ENCODE results near the gene MYPOP.
A peak's percentile ranks its signal among the peaks of the same experiment; 100 is the strongest.
"Not testable (repeated sequence)": the region's sequence is repeated elsewhere in the genome, so short reads cannot be mapped to it uniquely, and the experiment has no call there.

Gene MYPOP

DNA sequence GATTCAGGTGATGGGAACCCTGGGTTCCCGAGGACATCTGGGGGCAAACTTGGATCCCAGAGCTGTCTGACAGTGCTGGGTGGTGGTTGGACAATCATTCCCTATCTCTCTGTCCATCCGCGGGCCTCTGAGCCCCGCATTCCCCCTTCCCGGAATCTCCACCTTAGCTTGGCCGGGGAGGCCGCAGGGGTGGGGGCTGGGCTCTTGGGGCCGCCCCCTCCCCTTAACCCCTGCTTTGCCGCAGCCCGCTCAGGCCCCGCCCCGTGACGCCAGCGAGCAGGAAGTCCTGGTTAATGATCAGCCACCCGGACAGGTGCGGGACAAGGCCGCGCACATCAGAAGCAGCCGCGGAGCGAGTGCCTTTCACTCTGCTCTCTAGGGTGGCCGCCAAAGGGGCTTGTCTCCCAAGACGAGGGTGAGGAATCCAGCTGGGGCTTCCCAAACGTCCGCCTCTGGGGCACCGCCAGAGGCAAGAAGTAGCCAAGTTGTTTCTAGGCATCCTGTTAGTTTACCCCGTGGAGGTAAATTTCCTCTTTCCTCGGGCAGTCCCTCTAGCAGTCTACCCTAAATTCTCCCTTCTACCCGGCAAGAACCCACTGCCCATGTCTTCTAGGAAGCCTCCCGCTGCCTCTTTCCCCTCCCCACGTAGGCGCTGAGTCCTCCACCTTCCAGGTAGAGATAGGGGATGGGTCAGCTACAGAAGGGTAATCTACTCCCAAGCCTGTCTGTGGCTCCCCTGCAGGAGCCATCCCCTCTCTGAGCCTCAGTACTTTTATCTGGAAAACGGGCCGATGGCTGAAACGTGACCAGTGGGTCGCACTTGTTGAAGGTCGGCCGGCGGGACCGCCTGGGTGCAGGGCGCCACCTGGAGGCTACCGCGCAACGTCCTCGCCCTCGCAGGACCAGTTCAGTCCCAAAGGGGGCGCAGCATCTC, 19.5 kb downstream of the MYPOP start:
- peak; percentile 93 for DNase-seq

- peak; percentile 93 for DNase-seq
These were observed 20.4 kb downstream of the MYPOP start for GRCh38 chr19:45881909-45882528.

- DNase-seq: peak; percentile 17
These were observed 21.1 kb downstream of the MYPOP start for GRCh38 chr19:45881082-45881908.

- no peak for DNase-seq
These were observed 22.4 kb downstream of the MYPOP start for GRCh38 chr19:45879971-45880370.

GRCh38 chr19:45879055-45879454, 23.4 kb downstream of the MYPOP start:
- DNase-seq: no peak

GRCh38 chr19:45878043-45878794, 24.2 kb downstream of the MYPOP start:
- no peak for DNase-seq

DNA sequence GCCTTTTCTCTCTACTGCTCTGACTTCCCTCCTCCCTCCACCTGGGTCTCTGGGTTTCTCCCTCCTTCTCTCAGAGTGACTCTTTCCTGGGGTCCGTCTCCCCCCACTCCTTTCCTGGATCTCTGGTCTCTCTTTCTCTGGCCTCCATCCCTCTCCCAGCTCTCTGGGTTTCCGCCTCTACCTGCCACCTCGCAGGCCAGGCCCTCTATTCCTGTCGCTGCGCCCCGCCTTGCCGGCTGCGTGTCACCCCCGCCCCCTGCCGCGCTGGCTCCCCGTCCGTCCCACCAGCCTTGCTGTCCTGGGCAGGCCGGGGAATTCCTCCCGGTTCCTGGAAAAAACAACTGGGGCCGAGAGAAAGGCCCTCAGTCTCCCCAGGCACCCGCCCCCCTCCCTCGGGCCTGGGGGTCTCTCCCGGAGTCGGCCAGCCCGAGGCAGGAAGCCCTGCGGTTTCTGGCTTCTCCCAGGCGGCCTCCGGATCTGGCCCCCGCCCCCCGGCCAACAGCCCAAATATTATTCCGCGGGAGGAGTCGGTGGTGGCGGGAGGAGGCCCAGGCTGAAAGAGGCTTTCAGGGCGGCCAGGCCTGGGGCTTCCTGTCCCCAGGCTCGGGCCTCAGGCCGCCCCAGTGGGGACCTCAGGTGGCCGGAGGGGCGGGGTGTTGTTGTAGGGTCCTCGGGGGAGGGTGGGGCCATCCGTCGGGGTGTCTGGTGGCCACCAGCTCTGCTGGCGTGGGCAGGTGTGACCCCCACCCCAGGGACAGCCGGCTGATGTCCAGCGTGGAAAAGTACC, 25.8 kb downstream of the MYPOP start:
- no peak for DNase-seq

DNA sequence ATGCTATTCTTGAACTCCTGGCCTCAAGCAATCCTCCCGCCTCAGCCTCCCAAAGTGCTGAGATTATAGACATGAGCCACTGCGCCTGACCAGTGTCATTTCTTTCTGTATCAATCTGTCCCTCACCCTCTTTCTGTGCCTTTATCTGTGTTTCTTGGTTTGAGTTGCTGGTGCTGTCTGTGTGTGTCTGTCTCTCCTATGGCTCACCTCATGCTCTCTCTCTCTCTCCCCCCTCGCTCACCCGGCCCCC, 26.3 kb downstream of the MYPOP start:
- DNase-seq: no peak

- no peak for DNase-seq
These were observed 27.8 kb downstream of the MYPOP start for GRCh38 chr19:45874620-45874966.

DNA sequence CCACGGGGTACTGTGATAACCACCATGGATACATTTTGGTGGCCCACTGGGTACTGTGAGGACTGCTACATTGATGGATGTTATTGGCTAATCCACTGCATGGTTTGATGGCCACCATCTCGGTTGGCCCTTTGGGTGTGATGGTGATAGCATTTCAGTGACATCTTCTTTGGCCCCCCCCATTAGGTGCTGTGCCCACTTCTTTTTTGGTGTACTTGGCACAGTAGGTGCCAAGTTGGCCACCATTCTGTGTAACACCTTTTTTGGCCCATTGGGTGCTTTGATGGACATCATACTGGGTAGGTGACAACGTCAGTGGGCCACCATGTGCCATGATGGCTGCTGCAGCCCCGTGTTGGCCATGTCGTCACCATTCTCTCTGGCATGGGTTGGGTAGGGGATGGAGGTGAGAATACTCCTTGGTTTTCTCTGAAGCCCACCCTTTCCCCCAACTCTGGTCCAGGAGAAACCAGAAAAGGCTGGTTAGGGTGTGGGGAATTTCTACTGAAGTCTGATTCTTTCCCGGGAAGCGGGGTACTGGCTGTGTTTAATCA, 29.1 kb downstream of the MYPOP start:
- DNase-seq: no peak

DNA sequence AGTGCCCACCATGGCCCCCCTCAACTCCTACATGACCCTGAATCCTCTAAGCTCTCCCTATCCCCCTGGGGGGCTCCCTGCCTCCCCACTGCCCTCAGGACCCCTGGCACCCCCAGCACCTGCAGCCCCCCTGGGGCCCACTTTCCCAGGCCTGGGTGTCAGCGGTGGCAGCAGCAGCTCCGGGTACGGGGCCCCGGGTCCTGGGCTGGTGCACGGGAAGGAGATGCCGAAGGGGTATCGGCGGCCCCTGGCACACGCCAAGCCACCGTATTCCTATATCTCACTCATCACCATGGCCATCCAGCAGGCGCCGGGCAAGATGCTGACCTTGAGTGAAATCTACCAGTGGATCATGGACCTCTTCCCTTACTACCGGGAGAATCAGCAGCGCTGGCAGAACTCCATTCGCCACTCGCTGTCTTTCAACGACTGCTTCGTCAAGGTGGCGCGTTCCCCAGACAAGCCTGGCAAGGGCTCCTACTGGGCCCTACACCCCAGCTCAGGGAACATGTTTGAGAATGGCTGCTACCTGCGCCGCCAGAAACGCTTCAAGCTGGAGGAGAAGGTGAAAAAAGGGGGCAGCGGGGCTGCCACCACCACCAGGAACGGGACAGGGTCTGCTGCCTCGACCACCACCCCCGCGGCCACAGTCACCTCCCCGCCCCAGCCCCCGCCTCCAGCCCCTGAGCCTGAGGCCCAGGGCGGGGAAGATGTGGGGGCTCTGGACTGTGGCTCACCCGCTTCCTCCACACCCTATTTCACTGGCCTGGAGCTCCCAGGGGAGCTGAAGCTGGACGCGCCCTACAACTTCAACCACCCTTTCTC, 30.1 kb downstream of the MYPOP start:
- DNase-seq: no peak

DNA sequence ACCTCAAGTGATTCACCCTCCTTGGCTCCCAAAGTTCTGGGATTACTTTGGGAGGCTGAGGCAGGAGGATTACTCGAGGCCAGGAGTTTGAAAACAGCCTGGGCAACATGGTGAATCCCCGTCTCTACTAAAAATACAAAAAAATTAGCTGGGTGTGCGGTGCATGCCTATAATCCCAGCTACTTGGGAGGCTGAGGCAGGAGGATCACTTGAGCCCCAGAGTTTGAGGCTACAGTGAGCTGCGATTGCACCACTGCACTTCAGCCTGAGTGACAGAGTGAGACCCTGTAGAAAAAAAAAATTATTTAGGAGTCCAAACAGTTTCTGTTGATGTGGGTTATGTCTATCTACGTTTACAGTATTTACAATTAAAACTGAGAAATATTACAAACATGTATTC, 31.6 kb downstream of the MYPOP start:
- DNase-seq: no peak

DNA sequence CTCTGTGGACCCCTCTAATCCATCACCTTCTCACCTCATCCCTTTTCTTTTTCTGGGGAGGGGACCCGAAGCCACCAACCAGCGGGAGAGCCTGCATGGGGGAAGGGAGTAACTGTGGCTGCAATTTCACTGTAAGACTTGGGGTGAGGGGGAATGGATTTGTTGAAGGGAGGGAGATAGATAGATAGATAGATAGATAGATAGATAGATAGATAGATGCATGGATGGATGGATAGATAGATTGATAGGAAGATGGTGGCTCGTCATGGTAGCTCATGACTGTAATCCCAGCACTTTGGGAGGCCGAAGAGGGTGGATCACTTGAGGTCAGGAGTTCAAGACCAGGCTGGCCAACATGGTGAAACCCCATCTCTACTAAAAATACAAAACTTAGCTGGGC, 35.2 kb downstream of the MYPOP start:
- DNase-seq: not testable (repeated sequence)

DNA sequence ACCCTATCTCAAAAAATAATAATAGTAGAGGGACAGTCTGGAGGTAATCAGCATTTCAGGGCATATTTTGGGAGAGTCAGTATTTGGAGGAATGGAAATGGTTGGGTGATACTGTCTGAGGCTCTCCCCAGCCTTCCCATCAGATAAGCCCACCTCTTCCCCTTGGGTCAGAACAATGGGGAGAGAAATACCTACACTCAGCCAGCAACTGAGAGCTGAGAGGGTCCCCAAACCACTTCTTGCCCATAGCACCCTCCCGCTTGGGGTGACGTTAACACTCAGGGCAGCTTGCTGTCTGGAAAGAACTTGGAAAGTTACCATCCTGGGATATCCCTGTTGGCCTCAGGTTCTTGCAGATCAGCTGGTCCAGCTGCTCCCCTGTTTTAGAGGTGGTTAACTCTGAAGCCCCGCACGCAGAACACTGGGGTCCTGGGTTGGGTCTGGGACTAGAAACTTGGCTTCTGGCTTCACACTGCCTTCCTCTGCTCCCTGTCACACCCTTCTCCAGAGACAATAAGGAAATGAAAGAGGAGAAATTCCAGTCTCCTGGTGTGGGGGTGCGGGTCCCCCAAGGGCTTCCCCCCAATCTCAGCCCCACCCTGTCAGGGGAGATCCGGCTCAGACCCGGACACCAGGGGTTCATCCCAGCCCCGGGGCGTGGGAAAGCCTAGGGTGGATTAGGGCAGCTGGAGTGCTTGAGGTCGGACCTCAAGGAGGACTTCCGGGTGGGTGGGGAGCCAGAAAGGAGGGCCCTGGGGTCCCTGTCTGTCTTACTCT, 35.8 kb downstream of the MYPOP start:
- DNase-seq: no peak

DNA sequence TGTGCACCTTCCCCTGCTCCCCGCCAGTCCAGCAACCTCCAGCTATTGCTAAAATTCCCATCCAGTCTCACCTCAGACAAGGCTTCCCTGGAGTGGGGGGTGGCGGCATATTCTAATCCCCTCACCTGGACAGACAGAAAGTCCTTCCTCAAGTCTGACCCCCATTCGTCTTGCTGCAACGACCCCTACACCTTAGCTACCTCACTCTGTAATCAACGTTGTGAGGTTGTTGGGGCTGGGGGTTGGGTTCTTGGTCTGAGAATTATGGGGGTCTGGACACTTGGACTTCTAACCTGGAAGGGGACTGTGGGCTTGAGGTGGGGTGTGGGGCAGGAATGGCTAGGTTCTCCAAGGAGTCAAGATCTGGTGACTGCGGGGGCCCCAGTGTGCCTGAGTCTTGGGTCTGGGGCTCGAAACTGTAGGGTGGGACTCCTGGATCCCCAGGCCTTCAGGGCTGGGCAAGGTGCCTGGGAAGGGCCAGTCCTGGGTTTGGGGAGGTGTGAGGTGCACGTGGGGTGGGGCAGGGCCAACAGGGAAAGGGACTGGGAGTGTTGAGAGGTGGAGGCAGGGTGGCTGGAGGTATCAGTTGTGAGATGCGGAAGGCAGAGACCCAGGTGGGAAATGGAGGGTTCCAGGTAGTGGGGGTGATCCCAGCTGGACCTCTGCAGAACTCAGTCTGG, 37.0 kb downstream of the MYPOP start:
- no peak for DNase-seq

GRCh38 chr19:45864629-45865082, 37.8 kb downstream of the MYPOP start:
- no peak for DNase-seq

DNA sequence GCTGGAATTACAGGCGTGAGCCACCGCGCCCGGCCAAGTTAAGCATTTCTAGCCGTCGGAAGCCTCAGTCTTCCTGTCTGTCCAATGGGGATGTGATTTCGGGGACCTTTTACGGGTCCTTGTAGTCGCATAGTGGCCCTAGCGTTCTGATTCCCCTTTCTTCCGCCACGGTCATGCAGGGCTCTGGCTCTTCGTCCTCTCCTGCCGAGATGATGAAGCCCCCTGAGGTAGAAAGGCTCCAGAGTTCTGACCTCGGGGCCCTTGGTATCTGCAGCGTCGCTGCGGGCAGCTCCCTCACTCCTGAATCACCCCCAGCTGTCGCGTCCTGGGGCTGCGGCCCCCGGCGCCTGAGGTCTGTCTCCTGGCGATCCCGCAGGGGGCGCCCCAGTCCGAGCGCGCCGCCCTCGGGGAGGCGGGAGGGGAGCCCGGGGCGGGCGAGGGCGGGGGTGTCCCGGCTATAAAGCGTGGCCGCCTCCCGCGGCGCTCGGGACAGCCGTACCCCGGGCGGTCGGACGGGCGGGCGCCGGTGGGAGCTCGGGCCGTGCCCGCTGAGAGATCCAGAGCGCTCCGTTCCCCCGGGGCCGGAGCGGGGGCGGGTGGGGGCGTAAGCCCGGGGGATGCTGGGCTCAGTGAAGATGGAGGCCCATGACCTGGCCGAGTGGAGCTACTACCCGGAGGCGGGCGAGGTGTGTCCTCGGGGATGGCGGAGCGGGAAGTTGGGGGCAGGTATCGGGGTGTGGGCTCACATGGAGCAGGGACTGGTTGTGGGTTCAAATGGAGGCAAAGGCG, 38.4 kb downstream of the MYPOP start, which contains the start of gene FOXA3:
FOXA3 (plus strand) TSS at position 487 of the 789 bp plus-strand sequence; CDS start at position 618, 131 bp downstream.
- DNase-seq: peak; percentile 62

DNA sequence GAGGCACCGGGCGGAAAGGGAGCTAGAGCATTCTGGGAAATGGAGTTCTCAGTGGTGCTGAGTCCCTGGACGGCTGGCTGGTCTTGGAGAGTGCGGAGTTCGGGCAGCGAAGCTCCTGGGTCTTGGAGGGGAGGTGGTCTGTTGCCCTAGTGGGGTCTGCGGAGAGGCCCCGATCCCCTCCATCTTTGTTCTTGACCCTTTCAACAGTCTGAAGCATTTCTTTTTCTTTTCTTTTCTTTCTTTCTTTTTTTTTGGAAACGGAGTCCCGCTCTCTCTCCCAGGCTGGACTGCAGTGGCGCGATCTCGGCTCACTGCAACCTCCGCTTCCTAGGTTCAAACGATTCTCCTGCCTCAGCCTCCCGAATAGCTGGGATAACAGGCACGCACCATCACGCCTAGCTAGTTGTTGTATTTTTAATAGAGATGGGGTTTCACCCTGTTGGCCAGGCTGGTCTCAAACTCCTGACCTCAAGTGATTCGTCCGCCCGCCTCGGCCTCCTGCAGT, 39.0 kb downstream of the MYPOP start:
- no peak for DNase-seq
